ENCODE data around the gene TMPRSS4. TPM values are rescaled to one million over a fixed set of nuclear protein-coding genes. Genes with fewer than 3 reads are reported as not detected.

The TMPRSS4 gene
- total RNA-seq, 1 donor from 2014 or later: not detected

DNA sequence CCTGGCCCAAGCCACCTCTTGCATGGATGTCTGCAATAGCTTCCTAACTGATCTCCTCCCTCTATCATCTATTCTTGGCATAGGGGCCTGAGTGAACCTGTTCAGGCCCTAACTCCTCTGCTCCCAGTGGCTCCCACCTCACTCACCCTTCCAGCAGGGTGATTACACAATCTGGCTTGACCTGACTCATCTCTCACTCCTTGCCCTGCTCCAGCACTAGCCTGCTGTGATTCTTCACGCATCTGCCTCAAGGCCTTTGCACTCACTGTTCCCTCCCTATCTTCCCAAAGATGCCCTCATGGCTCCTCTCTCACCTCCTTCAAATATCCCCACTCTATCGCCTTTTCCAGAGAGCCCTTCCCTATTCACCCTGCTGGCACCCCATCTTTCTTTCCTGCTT is 65.2 kb downstream of the TMPRSS4 start:
- H3K27me3 Mint-ChIP-seq (ENCODE audit: low read depth): peaks cover 79% of the 10 kb centered on the region
- no peaks in the 10 kb centered on the region for H3K36me3 Mint-ChIP-seq (ENCODE audit: low read depth)
- H3K4me1 Mint-ChIP-seq: peaks cover 7% of the 10 kb centered on the region
- H3K9me3 Mint-ChIP-seq: no peaks in the 10 kb centered on the region
- H3K4me3 Mint-ChIP-seq: no peak overlapping the region
- TF ChIP-seq, protein P1, sequence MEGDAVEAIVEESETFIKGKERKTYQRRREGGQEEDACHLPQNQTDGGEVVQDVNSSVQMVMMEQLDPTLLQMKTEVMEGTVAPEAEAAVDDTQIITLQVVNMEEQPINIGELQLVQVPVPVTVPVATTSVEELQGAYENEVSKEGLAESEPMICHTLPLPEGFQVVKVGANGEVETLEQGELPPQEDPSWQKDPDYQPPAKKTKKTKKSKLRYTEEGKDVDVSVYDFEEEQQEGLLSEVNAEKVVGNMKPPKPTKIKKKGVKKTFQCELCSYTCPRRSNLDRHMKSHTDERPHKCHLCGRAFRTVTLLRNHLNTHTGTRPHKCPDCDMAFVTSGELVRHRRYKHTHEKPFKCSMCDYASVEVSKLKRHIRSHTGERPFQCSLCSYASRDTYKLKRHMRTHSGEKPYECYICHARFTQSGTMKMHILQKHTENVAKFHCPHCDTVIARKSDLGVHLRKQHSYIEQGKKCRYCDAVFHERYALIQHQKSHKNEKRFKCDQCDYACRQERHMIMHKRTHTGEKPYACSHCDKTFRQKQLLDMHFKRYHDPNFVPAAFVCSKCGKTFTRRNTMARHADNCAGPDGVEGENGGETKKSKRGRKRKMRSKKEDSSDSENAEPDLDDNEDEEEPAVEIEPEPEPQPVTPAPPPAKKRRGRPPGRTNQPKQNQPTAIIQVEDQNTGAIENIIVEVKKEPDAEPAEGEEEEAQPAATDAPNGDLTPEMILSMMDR (conservative IDR thresholded peaks at IDR 0.05): no peak
- no peak for DNase-seq (ENCODE audit: low read depth, low spot score)
- no peak overlapping the region for H3K27ac Mint-ChIP-seq (ENCODE audit: unreplicated experiment)

DNA sequence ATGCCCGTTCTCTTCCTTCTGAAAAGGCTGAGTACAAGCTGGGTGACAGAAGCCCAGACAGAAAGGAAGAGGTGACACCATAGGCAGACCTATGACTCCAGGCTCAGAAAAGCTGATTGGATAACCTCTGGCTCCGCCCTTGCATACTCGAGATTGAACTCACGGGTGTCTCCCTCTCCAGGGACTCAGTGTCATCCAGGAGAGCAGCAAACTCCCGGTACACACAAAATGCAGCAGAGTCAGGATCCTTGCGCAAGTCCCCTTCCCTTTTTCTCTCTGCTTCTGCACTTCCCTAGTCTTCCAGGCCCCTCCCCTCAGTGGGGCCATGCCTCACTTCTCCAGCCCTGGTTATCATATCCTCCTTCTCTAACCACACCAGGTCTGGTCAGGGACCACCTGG is 65.9 kb downstream of the TMPRSS4 start:
- H3K27me3 Mint-ChIP-seq (ENCODE audit: low read depth): peaks cover 86% of the 10 kb centered on the region
- H3K9me3 Mint-ChIP-seq: no peaks in the 10 kb centered on the region
- TF ChIP-seq, protein P1 (conservative IDR thresholded peaks at IDR 0.05): no peak
- H3K4me1 Mint-ChIP-seq: peaks cover 12% of the 10 kb centered on the region
- no peak overlapping the region for H3K4me3 Mint-ChIP-seq
- H3K27ac Mint-ChIP-seq (ENCODE audit: unreplicated experiment): no peak overlapping the region
- no peak for DNase-seq (ENCODE audit: low read depth, low spot score)
- H3K36me3 Mint-ChIP-seq (ENCODE audit: low read depth): no peaks in the 10 kb centered on the region

DNA sequence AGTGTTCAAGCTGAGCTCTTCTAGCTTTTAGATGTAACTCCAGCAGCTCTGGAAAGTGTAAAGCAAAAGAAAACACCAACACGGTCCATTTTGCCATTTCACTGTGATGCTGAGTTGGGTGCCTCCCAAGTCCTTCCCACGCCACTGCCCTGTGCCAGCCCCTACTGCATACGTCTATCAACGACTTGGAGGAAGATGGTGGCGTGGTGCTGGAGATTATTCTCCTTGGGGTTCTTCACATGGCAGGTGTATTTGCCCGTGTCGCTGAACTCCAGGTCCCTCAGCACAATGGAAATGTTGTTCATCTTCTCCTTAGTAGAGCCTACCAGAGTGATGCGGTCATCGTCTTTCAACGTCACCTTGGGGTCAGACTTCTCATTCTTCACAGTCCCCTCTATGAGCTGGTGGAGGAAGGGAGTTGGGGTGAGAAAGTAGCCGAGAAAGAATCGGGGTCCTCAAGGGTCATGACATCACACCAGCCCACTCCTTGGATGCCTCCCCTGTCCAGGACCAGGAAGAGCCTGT is 66.8 kb downstream of the TMPRSS4 start:
- Mint-ChIP-seq H3K4me1 (peaks cover 12% of the 10 kb centered on the region), H3K27ac (ENCODE audit: unreplicated experiment) (no peak overlapping the region), H3K9me3 (no peaks in the 10 kb centered on the region), H3K36me3 (ENCODE audit: low read depth) (no peaks in the 10 kb centered on the region), H3K27me3 (ENCODE audit: low read depth) (peaks cover 91% of the 10 kb centered on the region), H3K4me3 (peak overlapping the region; percentile 51)
- no peak for DNase-seq (ENCODE audit: low read depth, low spot score)
- TF ChIP-seq, protein P1 (conservative IDR thresholded peaks at IDR 0.05): no peak

- H3K27me3 Mint-ChIP-seq (ENCODE audit: low read depth): peaks cover 92% of the 10 kb centered on the region
- H3K36me3 Mint-ChIP-seq (ENCODE audit: low read depth): no peaks in the 10 kb centered on the region
- DNase-seq (ENCODE audit: low read depth, low spot score): no peak
- no peak overlapping the region for H3K27ac Mint-ChIP-seq (ENCODE audit: unreplicated experiment)
- peaks cover 5% of the 10 kb centered on the region for H3K4me1 Mint-ChIP-seq
- peak overlapping the region; percentile 51 for H3K4me3 Mint-ChIP-seq
- TF ChIP-seq, protein P1 (conservative IDR thresholded peaks at IDR 0.05): no peak
- no peaks in the 10 kb centered on the region for H3K9me3 Mint-ChIP-seq
Observed at GRCh38 chr11:118144301-118145268, 67.7 kb downstream of the TMPRSS4 start.

- Mint-ChIP-seq H3K9me3 (no peaks in the 10 kb centered on the region), H3K36me3 (ENCODE audit: low read depth) (no peaks in the 10 kb centered on the region), H3K4me3 (peak overlapping the region; percentile 74), H3K27ac (ENCODE audit: unreplicated experiment) (no peak overlapping the region), H3K4me1 (peaks cover 5% of the 10 kb centered on the region), H3K27me3 (ENCODE audit: low read depth) (peaks cover 94% of the 10 kb centered on the region)
- TF ChIP-seq, protein P1 (conservative IDR thresholded peaks at IDR 0.05): peak; percentile 98
- peak; percentile 86 for DNase-seq (ENCODE audit: low read depth, low spot score)
Observed at GRCh38 chr11:118145285-118146227, 68.7 kb downstream of the TMPRSS4 start.

Measured in neural crest cell (in vitro differentiated cells).